Suprapubic skin (tissue), 4 donors: ENCODE measurements around the gene TTR. TPM values are rescaled to one million over a fixed set of nuclear protein-coding genes. Genes with fewer than 3 reads are reported as not detected.

ENCODE experiments used
- DNase-seq, 2 donors: peaks; one replicate each; pipeline ENCODE4 v3.0.0-alpha.2; 2019; ENCODE audit warnings: low spot score in 2 of 2
- H3K27ac ChIP-seq: fragments of 200-600 bp; sonication (generic); one replicate; pipeline ENCODE4 v1.5.1; 2019
- H3K27me3 ChIP-seq: fragments of 200-600 bp; sonication (generic); one replicate; pipeline ENCODE4 v1.5.1; 2019
- H3K36me3 ChIP-seq: fragments of 200-600 bp; sonication (generic); one replicate; pipeline ENCODE4 v1.5.1; 2019
- H3K4me1 ChIP-seq: fragments of 200-600 bp; sonication (generic); one replicate; pipeline ENCODE4 v1.5.1; 2019
- H3K4me3 ChIP-seq: fragments of 200-600 bp; sonication (generic); one replicate; pipeline ENCODE4 v1.5.1; 2019; ENCODE audit warnings: mild to moderate bottlenecking
- H3K9me3 ChIP-seq: fragments of 200-600 bp; sonication (generic); one replicate; pipeline ENCODE4 v1.5.1; 2019
- EP300 ChIP-seq: sonication (generic); formaldehyde crosslinking; IDR thresholded peaks from one replicate; pipeline ENCODE4 v1.6.1; 2017; ENCODE audit warnings: antibody characterized with exemption
- POLR2A ChIP-seq, 2 donors: fragments of 450-650 bp; IDR thresholded peaks; one replicate each; pipeline ENCODE4 v1.6.1; 2017; ENCODE audit warnings: antibody characterized with exemption in 2 of 2, mild to moderate bottlenecking in 2 of 2, moderate library complexity in 2 of 2
- POLR2AphosphoS5 ChIP-seq, 3 donors: sonication (generic); formaldehyde crosslinking; IDR thresholded peaks; one replicate each; pipeline ENCODE4 v1.6.1; 2017; ENCODE audit warnings: antibody characterized with exemption in 3 of 3
- WGBS: methylation state at CpG from one replicate; pipeline ENCODE4 v1.1.5; 2018; 5-methylcytosine and 5-hydroxymethylcytosine counted together
- total RNA-seq, 4 donors: library from RNA; depleted of rRNA; stranded (reverse); fragments of >200 nt; gene quantifications; one replicate each; pipeline ENCODE4 v1.1.0, GENCODE V29; 2016
- TF ChIP-seq, protein P1 (sequence below), 2 donors: fragments of 200-600 bp in 1 of 2; fragments of 450-650 bp in 1 of 2; sonication (generic) in 1 of 2; IDR thresholded peaks; one replicate each; pipeline ENCODE4 v1.5.1; 2016 to 2019; ENCODE audit warnings: antibody characterized with exemption in 2 of 2, mild to moderate bottlenecking in 1 of 2, moderate library complexity in 1 of 2

Gene TTR
- total RNA-seq, 4 donors from 2014 or later = not detected

DNA sequence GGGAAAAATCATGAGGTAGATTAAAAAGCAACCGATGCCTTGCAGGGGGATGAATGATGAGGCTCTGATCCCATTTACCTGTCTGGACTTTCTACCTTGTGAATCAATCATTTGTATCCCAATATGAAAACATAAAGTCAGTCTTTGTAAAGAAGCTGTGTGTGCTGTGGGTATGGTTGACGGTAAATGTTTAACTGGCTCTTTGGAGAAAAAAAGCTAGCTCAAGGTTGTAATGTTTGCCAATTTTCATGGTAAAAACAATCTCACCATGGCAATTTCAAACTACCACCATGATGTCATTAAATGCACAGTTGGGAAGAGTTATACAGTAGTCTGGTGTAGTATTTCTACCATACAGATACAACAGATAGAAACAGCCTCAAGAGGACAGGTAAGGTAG is 14.6 kb downstream of the TTR start:
- Histone ChIP-seq H3K9me3 (no peaks in the 10 kb centered on the region), H3K4me1 (no peaks in the 10 kb centered on the region), H3K27me3 (no peaks in the 10 kb centered on the region), H3K27ac (no peak overlapping the region), H3K4me3 (no peak overlapping the region), H3K36me3 (no peaks in the 10 kb centered on the region)
- WGBS = 66% methylated on average over 2 of the region's 2 CpGs
- no peak for TF ChIP-seq EP300
- TF ChIP-seq POLR2A (IDR thresholded peaks at IDR 0.05) = no peak
- TF ChIP-seq, protein P1, sequence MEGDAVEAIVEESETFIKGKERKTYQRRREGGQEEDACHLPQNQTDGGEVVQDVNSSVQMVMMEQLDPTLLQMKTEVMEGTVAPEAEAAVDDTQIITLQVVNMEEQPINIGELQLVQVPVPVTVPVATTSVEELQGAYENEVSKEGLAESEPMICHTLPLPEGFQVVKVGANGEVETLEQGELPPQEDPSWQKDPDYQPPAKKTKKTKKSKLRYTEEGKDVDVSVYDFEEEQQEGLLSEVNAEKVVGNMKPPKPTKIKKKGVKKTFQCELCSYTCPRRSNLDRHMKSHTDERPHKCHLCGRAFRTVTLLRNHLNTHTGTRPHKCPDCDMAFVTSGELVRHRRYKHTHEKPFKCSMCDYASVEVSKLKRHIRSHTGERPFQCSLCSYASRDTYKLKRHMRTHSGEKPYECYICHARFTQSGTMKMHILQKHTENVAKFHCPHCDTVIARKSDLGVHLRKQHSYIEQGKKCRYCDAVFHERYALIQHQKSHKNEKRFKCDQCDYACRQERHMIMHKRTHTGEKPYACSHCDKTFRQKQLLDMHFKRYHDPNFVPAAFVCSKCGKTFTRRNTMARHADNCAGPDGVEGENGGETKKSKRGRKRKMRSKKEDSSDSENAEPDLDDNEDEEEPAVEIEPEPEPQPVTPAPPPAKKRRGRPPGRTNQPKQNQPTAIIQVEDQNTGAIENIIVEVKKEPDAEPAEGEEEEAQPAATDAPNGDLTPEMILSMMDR (IDR thresholded peaks at IDR 0.05) = no peak
- no peak for TF ChIP-seq POLR2AphosphoS5 (IDR thresholded peaks at IDR 0.05)
- DNase-seq = no peak

DNA sequence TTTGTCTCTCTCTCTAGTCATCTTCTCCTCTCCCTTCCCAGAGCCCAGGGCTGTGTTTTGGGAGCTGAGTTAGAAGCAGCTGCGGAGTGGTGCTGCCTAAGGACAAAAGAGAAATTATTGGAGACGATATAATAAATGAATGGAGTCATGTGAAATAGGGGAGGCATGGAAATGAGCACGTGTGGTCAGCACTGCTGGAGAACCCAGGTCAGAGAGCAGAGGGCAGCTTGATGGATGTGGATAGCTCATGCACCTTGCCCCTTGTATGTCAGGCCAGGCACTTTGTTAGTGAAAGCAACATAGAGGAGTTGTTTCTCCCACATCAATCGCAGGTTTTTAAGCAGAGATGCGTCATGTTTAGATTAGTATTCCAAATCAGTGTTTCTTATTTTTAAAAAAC is 15.7 kb downstream of the TTR start:
- no peak overlapping the region for H3K4me3 ChIP-seq
- H3K27me3 ChIP-seq = no peaks in the 10 kb centered on the region
- H3K4me1 ChIP-seq = no peaks in the 10 kb centered on the region
- no peaks in the 10 kb centered on the region for H3K36me3 ChIP-seq
- no peak overlapping the region for H3K27ac ChIP-seq
- H3K9me3 ChIP-seq = no peaks in the 10 kb centered on the region
- DNase-seq = no peak
- TF ChIP-seq EP300 (no peak), POLR2A (IDR thresholded peaks at IDR 0.05) (no peak), POLR2AphosphoS5 (IDR thresholded peaks at IDR 0.05) (no peak)
- TF ChIP-seq, protein P1 (IDR thresholded peaks at IDR 0.05) = no peak
- WGBS = 80% methylated on average over 5 of the region's 5 CpGs

DNA sequence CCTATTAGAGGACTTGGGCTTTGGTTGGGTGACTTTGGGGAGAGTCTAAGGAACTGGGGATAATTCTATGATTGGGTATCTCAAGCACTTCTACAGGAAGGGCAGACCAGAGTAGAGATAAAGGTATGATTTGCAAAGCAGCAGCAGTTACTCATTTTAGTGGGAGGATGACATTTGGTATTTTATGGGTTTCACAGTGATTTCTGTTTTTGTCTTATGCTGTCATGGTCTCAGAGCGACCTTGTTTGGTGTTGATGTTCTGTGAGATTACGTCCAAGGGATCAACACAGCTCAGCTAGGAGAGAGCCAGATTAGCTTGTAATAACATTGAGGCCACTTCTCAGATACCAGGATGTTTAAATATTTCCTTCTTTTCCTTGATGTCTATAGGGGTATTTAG is 18.2 kb downstream of the TTR start:
- WGBS = 81% methylated on average over 2 of the region's 2 CpGs
- H3K27ac ChIP-seq = no peak overlapping the region
- DNase-seq = no peak

DNA sequence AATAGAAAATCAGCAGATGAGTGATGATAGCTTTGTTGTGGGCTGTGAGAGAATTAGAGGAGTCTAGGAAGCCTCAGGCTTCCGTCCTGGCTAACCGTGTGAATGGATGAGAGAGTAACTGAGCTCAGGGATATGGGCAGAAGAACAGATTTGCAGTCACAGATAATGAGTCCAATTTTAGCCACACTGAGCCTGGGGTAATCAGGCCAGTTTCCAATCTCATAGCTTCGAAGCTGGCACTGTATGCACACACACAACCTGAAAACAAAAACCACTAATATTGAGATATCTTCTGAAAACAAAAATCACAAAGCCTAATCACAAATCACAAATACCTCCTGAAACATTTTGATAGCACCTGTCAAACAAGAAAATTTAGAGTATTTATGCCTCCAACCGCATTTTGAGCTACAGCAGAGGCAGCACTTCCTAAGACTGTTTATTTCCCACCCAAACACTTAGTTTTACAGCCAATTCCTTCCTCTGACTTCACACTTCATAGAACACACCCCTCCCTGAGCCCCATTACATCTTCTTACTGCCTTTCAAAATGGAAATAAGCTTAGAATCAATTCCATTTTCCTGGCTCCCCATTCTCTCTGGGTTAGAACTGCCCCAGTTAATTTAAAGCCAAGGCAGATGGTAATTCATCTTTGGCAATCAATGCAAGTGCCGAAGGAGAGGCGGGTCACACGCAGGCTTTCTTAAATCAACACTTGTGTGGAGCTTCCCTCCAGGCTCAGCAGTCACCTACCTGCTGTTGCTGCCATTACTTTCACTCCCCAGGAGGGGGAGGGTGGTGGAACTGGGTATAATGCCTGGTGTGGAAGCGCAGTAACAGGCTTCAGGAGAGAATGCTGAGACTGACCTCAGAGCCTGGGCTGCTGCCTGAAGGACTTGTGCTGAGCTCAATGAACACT is 18.9 kb downstream of the TTR start:
- H3K27ac ChIP-seq = no peak overlapping the region
- H3K27me3 ChIP-seq = no peaks in the 10 kb centered on the region
- H3K4me3 ChIP-seq = no peak overlapping the region
- no peak for DNase-seq
- TF ChIP-seq, protein P1 (IDR thresholded peaks at IDR 0.05) = no peak
- no peak for TF ChIP-seq POLR2AphosphoS5 (IDR thresholded peaks at IDR 0.05)
- TF ChIP-seq POLR2A (IDR thresholded peaks at IDR 0.05) = no peak
- TF ChIP-seq EP300 = no peak
- H3K9me3 ChIP-seq = no peaks in the 10 kb centered on the region
- no peaks in the 10 kb centered on the region for H3K4me1 ChIP-seq
- 36% methylated on average over 8 of the region's 8 CpGs for WGBS
- no peaks in the 10 kb centered on the region for H3K36me3 ChIP-seq

More for the DNA sequence above, 18.2 kb downstream of the TTR start:
- Histone ChIP-seq H3K4me1 (no peaks in the 10 kb centered on the region), H3K27me3 (no peaks in the 10 kb centered on the region), H3K36me3 (no peaks in the 10 kb centered on the region), H3K4me3 (no peak overlapping the region), H3K9me3 (no peaks in the 10 kb centered on the region)
- TF ChIP-seq EP300 (no peak), POLR2AphosphoS5 (IDR thresholded peaks at IDR 0.05) (no peak), POLR2A (IDR thresholded peaks at IDR 0.05) (no peak)
- TF ChIP-seq, protein P1 (IDR thresholded peaks at IDR 0.05) = no peak

DNA sequence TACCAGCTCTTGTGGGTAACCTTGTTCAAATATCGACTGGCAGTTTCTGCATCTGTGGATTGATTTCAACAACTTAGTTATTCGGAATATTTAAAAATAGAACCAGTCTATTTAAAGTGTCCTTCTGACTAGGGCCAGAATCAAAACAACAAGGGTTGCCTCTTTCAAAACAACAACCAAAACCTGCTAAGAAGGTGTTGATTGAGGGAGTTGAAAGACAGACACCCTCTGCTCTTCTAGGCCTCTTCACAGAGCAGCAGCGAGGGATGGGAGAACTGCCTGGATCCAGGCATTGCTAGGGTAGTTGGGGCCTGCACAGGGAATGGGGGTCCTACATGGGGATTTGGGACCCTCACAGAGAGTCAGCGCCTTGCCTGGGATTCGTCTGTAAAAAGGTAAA is 19.8 kb downstream of the TTR start:
- Histone ChIP-seq H3K9me3 (no peaks in the 10 kb centered on the region), H3K36me3 (no peaks in the 10 kb centered on the region), H3K27me3 (no peaks in the 10 kb centered on the region), H3K4me1 (no peaks in the 10 kb centered on the region), H3K27ac (no peak overlapping the region), H3K4me3 (no peak overlapping the region)
- WGBS = 89% methylated on average over 5 of the region's 5 CpGs
- TF ChIP-seq, protein P1 (IDR thresholded peaks at IDR 0.05) = no peak
- TF ChIP-seq EP300 = no peak
- TF ChIP-seq POLR2AphosphoS5 (IDR thresholded peaks at IDR 0.05) = no peak
- TF ChIP-seq POLR2A (IDR thresholded peaks at IDR 0.05) = no peak
- DNase-seq = no peak
